HepG2 (cell line): ENCODE measurements around the gene COMMD7. TPM values are rescaled to one million over a fixed set of nuclear protein-coding genes. Genes with fewer than 3 reads are reported as not detected.
A peak's percentile ranks its signal among the peaks of the same experiment; 100 is the strongest.

Source experiments
- CHD2 ChIP-seq: IDR thresholded peaks from 2 replicates; pipeline ENCODE4 v1.6.1; 2011; ENCODE audit warnings: low read depth, low read length, improper control_type of control experiment
- HMG20A ChIP-seq: IDR thresholded peaks from 2 replicates; pipeline ENCODE4 v1.6.1; 2016; ENCODE audit warnings: borderline replicate concordance
- HNF4G ChIP-seq, 2 experiments: sonication (generic) in 1 of 2; formaldehyde crosslinking in 1 of 2; IDR thresholded peaks; 2 replicates each; pipeline versions ENCODE4 v1.4.0 to v1.6.1; 2011 to 2020; ENCODE audit warnings: borderline replicate concordance in 2 of 2, low read depth in 2 of 2, mild to moderate bottlenecking in 2 of 2, low read length in 1 of 2, missing genetic modification reagents in 1 of 2, moderate library complexity in 1 of 2
- KAT2B ChIP-seq: fragments of 150-350 bp; IDR thresholded peaks from 2 replicates; pipeline ENCODE4 v1.6.1; 2014; ENCODE audit warnings: low read depth, low read length, borderline replicate concordance
- LCORL ChIP-seq, 2 experiments: fragments of 450-650 bp in 1 of 2; sonication (generic) in 1 of 2; formaldehyde crosslinking in 1 of 2; IDR thresholded peaks; 2 replicates each; pipeline versions ENCODE4 v1.5.0 to v1.6.1; 2017 to 2020; ENCODE audit warnings: antibody characterized with exemption in 1 of 2, missing genetic modification reagents in 1 of 2
- MIXL1 ChIP-seq: IDR thresholded peaks from 2 replicates; pipeline ENCODE4 v1.6.1; 2016
- MTA3 ChIP-seq: sonication (generic); formaldehyde crosslinking; IDR thresholded peaks from 2 replicates; pipeline ENCODE4 v1.4.0; 2020; ENCODE audit warnings: missing genetic modification reagents
- MYNN ChIP-seq: sonication (generic); formaldehyde crosslinking; IDR thresholded peaks from 2 replicates; pipeline ENCODE4 v1.4.0; 2020; ENCODE audit warnings: mild to moderate bottlenecking, low read depth, missing genetic modification reagents
- RFXANK ChIP-seq: IDR thresholded peaks from 2 replicates; pipeline ENCODE4 v1.6.1; 2016
- SIX1 ChIP-seq: sonication (generic); formaldehyde crosslinking; IDR thresholded peaks from 2 replicates; pipeline ENCODE4 v1.4.0; 2020; ENCODE audit warnings: missing genetic modification reagents, borderline replicate concordance
- SMYD3 ChIP-seq: sonication (generic); formaldehyde crosslinking; IDR thresholded peaks from 2 replicates; pipeline ENCODE4 v1.8.1; 2023; ENCODE audit warnings: mild to moderate bottlenecking, missing genetic modification reagents
- SRY ChIP-seq: sonication (generic); formaldehyde crosslinking; IDR thresholded peaks from 2 replicates; pipeline ENCODE4 v1.8.0; 2022; ENCODE audit warnings: mild to moderate bottlenecking, missing genetic modification reagents
- TCF7 ChIP-seq: sonication (generic); IDR thresholded peaks from 2 replicates; pipeline ENCODE4 v1.6.1; 2016; ENCODE audit warnings: antibody characterized with exemption, low read depth
- ZNF20 ChIP-seq: sonication (generic); formaldehyde crosslinking; IDR thresholded peaks from 2 replicates; pipeline ENCODE4 v1.4.0; 2020; ENCODE audit warnings: mild to moderate bottlenecking, moderate library complexity, missing genetic modification reagents
- ZNF224 ChIP-seq: sonication (generic); formaldehyde crosslinking; IDR thresholded peaks from 2 replicates; pipeline ENCODE4 v1.5.0; 2020; ENCODE audit warnings: mild to moderate bottlenecking, missing genetic modification reagents
- ZNF251 ChIP-seq: sonication (generic); formaldehyde crosslinking; IDR thresholded peaks from 2 replicates; pipeline ENCODE4 v1.9.0; 2021; ENCODE audit warnings: mild to moderate bottlenecking, missing genetic modification reagents
- ZNF331 ChIP-seq: sonication (generic); formaldehyde crosslinking; IDR thresholded peaks from 2 replicates; pipeline ENCODE4 v1.4.0; 2020; ENCODE audit warnings: missing genetic modification reagents
- polyA plus RNA-seq, 8 experiments: library from polyadenylated mRNA; depleted of rRNA in 3 of 8; stranded (reverse) in 7 of 8; unstranded in 1 of 8; fragments of >200 nt; fragmentation: Illumina TruSeq in 4 of 8; extraction: Trizol in 4 of 8; gene quantifications; 2 replicates each; pipeline versions ENCODE4 v1.2.1 to v1.2.3, GENCODE V29; 2011 to 2016; ENCODE audit warnings: low read depth in 4 of 8, missing spikeins in 1 of 8, mixed read lengths in 1 of 8; ENCODE audit not compliant: insufficient read depth in 1 of 8
- total RNA-seq, 5 experiments: library from RNA; depleted of rRNA; stranded (reverse); fragments of >200 nt; fragmentation: Illumina TruSeq; extraction: Trizol; gene quantifications; 2 replicates each; pipeline ENCODE4 v1.2.3, GENCODE V29; 2016; ENCODE audit warnings: low read depth in 1 of 5
- TF ChIP-seq, protein P1 (sequence below): sonication (generic); formaldehyde crosslinking; IDR thresholded peaks from 2 replicates; pipeline ENCODE4 v1.8.0; 2022; ENCODE audit warnings: mild to moderate bottlenecking, missing genetic modification reagents; ENCODE audit not compliant: insufficient replicate concordance
- TF ChIP-seq, protein P2 (sequence below): sonication (generic); formaldehyde crosslinking; IDR thresholded peaks from 2 replicates; pipeline ENCODE4 v1.4.0; 2020; ENCODE audit warnings: missing genetic modification reagents
- TF ChIP-seq, protein P3 (sequence below): sonication (generic); formaldehyde crosslinking; IDR thresholded peaks from 2 replicates; pipeline ENCODE4 v1.5.0; 2020; ENCODE audit warnings: missing genetic modification reagents
- TF ChIP-seq, protein P4 (sequence below): sonication (generic); formaldehyde crosslinking; IDR thresholded peaks from 2 replicates; pipeline ENCODE4 v1.4.0; 2020; ENCODE audit warnings: mild to moderate bottlenecking, missing genetic modification reagents
- TF ChIP-seq, protein P5 (sequence below): sonication (generic); formaldehyde crosslinking; IDR thresholded peaks from 2 replicates; pipeline ENCODE4 v1.5.1; 2020; ENCODE audit warnings: missing genetic modification reagents, mild to moderate bottlenecking, borderline replicate concordance

COMMD7 gene
- total and polyA plus RNA-seq, 2 of the 13 experiments (the other 11 are each of a cell fraction or from before 2014, with no cell fraction given): 42.1 to 53.3 TPM

DNA sequence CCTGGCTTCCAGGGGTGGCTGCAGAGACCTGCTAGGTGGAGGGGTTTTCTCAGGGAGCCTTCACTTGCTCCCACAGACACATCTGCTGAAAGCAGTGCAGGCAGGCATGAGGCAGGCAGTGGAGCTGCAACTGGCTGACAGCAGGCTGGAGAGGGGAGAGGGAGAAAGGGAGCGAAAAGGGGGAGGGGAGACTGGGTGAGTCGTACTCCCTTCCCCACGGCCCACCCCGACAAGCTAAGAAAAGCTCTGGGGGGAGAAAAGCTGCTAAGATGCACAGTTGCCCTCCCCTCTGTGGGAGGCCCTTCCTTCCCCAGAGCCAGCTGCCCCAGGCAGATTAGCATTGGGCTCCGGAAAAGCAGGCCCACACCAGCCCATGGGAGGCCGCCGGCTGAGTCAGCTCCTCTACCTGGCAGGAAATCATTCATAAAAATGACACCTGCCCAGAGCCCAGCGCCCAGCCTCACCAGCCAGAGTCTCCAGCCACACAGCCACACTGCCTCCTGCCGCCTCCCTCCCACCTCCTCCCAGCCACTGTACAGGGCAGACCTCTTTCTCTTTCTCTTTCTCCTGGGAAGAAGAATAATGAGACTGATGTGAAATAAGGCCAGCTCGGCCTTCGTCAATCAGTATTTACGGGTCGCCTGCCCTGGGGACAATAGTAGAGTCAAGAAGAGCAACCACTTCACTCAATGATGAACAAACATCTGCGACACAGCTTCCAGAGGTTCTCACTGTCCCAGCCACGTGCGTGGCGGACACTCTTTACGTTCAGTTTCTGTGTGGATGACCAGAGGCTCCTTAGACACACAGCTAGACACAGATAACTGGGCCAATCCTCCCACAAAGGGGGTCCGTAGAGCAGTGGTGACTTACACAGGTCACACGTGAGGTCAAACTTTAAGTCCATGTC lies 61.8 kb downstream of the COMMD7 start (continued):
- no peak for TF ChIP-seq ZNF331 (CRISPR knock-in tag)
- TF ChIP-seq CHD2: no peak
- TF ChIP-seq MTA3 (CRISPR knock-in tag): no peak
- no peak for TF ChIP-seq ZNF224 (CRISPR knock-in tag)
- TF ChIP-seq, protein P1, sequence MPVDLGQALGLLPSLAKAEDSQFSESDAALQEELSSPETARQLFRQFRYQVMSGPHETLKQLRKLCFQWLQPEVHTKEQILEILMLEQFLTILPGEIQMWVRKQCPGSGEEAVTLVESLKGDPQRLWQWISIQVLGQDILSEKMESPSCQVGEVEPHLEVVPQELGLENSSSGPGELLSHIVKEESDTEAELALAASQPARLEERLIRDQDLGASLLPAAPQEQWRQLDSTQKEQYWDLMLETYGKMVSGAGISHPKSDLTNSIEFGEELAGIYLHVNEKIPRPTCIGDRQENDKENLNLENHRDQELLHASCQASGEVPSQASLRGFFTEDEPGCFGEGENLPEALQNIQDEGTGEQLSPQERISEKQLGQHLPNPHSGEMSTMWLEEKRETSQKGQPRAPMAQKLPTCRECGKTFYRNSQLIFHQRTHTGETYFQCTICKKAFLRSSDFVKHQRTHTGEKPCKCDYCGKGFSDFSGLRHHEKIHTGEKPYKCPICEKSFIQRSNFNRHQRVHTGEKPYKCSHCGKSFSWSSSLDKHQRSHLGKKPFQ (CRISPR knock-in tag): no peak
- TF ChIP-seq ZNF20: no peak
- no peak for TF ChIP-seq TCF7
- TF ChIP-seq, protein P2, sequence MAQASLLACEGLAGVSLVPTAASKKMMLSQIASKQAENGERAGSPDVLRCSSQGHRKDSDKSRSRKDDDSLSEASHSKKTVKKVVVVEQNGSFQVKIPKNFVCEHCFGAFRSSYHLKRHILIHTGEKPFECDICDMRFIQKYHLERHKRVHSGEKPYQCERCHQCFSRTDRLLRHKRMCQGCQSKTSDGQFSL (CRISPR knock-in tag): no peak
- TF ChIP-seq MIXL1 (CRISPR knock-in tag): 0 out of 2 replicates have a peak, but pooled peaks have one; percentile 31
- TF ChIP-seq HNF4G (IDR thresholded peaks at IDR 0.05; ENCODE audit: borderline replicate concordance, low read depth, low read length): no peak
- 0 out of 2 replicates have a peak, but pooled peaks have one; percentile 20 for TF ChIP-seq HNF4G (CRISPR knock-in tag; IDR thresholded peaks at IDR 0.05; ENCODE audit: borderline replicate concordance, low read depth)
- no peak for TF ChIP-seq KAT2B
- TF ChIP-seq HMG20A (CRISPR knock-in tag): no peak
- 0 out of 2 replicates have a peak, but pooled peaks have one; percentile 74 for TF ChIP-seq ZNF251 (CRISPR knock-in tag)
- TF ChIP-seq SIX1 (CRISPR knock-in tag): no peak
- no peak; the same call in 1 of the 2 replicates for TF ChIP-seq SMYD3 (CRISPR knock-in tag)
- TF ChIP-seq, protein P3, sequence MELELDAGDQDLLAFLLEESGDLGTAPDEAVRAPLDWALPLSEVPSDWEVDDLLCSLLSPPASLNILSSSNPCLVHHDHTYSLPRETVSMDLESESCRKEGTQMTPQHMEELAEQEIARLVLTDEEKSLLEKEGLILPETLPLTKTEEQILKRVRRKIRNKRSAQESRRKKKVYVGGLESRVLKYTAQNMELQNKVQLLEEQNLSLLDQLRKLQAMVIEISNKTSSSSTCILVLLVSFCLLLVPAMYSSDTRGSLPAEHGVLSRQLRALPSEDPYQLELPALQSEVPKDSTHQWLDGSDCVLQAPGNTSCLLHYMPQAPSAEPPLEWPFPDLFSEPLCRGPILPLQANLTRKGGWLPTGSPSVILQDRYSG: no peak
- no peak for TF ChIP-seq MYNN (CRISPR knock-in tag)
- TF ChIP-seq, protein P4, sequence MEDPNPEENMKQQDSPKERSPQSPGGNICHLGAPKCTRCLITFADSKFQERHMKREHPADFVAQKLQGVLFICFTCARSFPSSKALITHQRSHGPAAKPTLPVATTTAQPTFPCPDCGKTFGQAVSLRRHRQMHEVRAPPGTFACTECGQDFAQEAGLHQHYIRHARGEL: peak; percentile 80; the same call in 1 of the 2 replicates
- TF ChIP-seq RFXANK: no peak
- TF ChIP-seq SRY (CRISPR knock-in tag): 0 out of 2 replicates have a peak, but pooled peaks have one; percentile 24
- TF ChIP-seq, protein P5, sequence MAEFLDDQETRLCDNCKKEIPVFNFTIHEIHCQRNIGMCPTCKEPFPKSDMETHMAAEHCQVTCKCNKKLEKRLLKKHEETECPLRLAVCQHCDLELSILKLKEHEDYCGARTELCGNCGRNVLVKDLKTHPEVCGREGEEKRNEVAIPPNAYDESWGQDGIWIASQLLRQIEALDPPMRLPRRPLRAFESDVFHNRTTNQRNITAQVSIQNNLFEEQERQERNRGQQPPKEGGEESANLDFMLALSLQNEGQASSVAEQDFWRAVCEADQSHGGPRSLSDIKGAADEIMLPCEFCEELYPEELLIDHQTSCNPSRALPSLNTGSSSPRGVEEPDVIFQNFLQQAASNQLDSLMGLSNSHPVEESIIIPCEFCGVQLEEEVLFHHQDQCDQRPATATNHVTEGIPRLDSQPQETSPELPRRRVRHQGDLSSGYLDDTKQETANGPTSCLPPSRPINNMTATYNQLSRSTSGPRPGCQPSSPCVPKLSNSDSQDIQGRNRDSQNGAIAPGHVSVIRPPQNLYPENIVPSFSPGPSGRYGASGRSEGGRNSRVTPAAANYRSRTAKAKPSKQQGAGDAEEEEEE (CRISPR knock-in tag): no peak; the same call in 1 of the 2 replicates
- no peak for TF ChIP-seq LCORL (IDR thresholded peaks at IDR 0.05)
- no peak for TF ChIP-seq LCORL (CRISPR knock-in tag; IDR thresholded peaks at IDR 0.05)
